KMS-11 (cell line): ENCODE data around the gene FMNL2.
"Not testable (repeated sequence)": the region's sequence is repeated elsewhere in the genome, so short reads cannot be mapped to it uniquely, and the experiment has no call there.

Experiments used
- H2AFZ ChIP-seq: fragments of 200-600 bp; sonication (generic); 2 replicates; pipeline ENCODE4 v1.6.1; 2016; ENCODE audit warnings: antibody characterized with exemption, mixed run types, low read depth
- H3K27ac ChIP-seq: fragments of 200-600 bp; sonication (generic); 2 replicates; pipeline ENCODE4 v1.6.1; 2016; ENCODE audit warnings: mild to moderate bottlenecking, mixed run types
- H3K27me3 ChIP-seq: fragments of 200-600 bp; sonication (generic); 2 replicates; pipeline ENCODE4 v1.6.1; 2017; ENCODE audit warnings: mild to moderate bottlenecking, low read depth, mixed run types, moderate library complexity; ENCODE audit not compliant: insufficient read depth
- H3K36me3 ChIP-seq: fragments of 200-600 bp; sonication (generic); 2 replicates; pipeline ENCODE4 v1.6.1; 2017; ENCODE audit warnings: mild to moderate bottlenecking, mixed run types; ENCODE audit not compliant: insufficient read depth
- H3K4me1 ChIP-seq: fragments of 200-600 bp; sonication (generic); 2 replicates; pipeline ENCODE4 v1.6.1; 2016; ENCODE audit warnings: mild to moderate bottlenecking, low read depth, mixed run types; ENCODE audit not compliant: poor library complexity, severe bottlenecking
- H3K4me2 ChIP-seq: fragments of 200-600 bp; sonication (generic); 2 replicates; pipeline ENCODE4 v1.7.0; 2016; ENCODE audit warnings: mild to moderate bottlenecking, mixed run types
- H3K4me3 ChIP-seq: fragments of 200-600 bp; sonication (generic); IDR thresholded peaks from 2 replicates; pipeline ENCODE4 v1.6.1; 2017; ENCODE audit warnings: low read depth, low read length, mixed read lengths; ENCODE audit not compliant: insufficient read depth
- H3K79me2 ChIP-seq: fragments of 200-600 bp; sonication (generic); 2 replicates; pipeline ENCODE4 v1.6.1; 2016; ENCODE audit warnings: low read depth, mixed run types; ENCODE audit not compliant: insufficient read depth
- H3K9ac ChIP-seq: fragments of 200-600 bp; sonication (generic); 2 replicates; pipeline ENCODE4 v1.6.1; 2016; ENCODE audit warnings: mild to moderate bottlenecking, mixed run types
- H4K20me1 ChIP-seq: fragments of 200-600 bp; sonication (generic); 2 replicates; pipeline ENCODE4 v1.6.1; 2016; ENCODE audit warnings: mild to moderate bottlenecking, mixed run types; ENCODE audit not compliant: insufficient read depth
- TF ChIP-seq, protein P1 (sequence below): fragments of 200-600 bp; sonication (generic); conservative IDR thresholded peaks from 2 replicates; pipeline ENCODE4 v1.6.1; 2017; ENCODE audit warnings: low read depth, mild to moderate bottlenecking, antibody characterized with exemption, low read length, moderate library complexity, mixed read lengths

Gene FMNL2

DNA sequence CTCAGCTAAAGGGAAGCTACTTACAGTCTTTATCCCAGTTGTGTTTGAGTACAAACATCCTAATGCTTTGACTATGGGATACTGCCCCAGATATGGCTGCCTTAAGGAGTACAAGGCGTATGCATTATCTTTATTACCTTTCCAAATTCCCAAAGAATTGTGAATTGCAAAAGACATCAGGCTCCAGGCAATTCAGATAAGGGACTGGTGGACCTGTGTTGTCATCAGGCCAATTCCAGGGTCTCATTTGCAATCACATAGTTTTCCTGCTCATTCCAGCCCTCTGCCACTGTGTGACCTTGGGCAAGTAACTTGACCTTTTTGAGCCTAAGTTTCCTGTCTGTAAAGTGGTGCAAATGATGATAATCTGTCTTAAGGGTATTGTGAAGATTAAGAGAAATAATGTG, 137.5 kb downstream of the FMNL2 start:
- no peaks in the 10 kb centered on the region for H3K4me1 ChIP-seq
- no peaks in the 10 kb centered on the region for H3K36me3 ChIP-seq
- no peaks in the 10 kb centered on the region for H3K79me2 ChIP-seq
- no peak overlapping the region for H3K4me3 ChIP-seq
- no peaks in the 10 kb centered on the region for H4K20me1 ChIP-seq
- H3K9ac ChIP-seq = no peak overlapping the region
- H3K4me2 ChIP-seq = no peak overlapping the region
- TF ChIP-seq, protein P1, sequence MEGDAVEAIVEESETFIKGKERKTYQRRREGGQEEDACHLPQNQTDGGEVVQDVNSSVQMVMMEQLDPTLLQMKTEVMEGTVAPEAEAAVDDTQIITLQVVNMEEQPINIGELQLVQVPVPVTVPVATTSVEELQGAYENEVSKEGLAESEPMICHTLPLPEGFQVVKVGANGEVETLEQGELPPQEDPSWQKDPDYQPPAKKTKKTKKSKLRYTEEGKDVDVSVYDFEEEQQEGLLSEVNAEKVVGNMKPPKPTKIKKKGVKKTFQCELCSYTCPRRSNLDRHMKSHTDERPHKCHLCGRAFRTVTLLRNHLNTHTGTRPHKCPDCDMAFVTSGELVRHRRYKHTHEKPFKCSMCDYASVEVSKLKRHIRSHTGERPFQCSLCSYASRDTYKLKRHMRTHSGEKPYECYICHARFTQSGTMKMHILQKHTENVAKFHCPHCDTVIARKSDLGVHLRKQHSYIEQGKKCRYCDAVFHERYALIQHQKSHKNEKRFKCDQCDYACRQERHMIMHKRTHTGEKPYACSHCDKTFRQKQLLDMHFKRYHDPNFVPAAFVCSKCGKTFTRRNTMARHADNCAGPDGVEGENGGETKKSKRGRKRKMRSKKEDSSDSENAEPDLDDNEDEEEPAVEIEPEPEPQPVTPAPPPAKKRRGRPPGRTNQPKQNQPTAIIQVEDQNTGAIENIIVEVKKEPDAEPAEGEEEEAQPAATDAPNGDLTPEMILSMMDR = no peak
- H3K27ac ChIP-seq = no peak overlapping the region
- no peaks in the 10 kb centered on the region for H3K27me3 ChIP-seq
- H2AFZ ChIP-seq = no peak overlapping the region

DNA sequence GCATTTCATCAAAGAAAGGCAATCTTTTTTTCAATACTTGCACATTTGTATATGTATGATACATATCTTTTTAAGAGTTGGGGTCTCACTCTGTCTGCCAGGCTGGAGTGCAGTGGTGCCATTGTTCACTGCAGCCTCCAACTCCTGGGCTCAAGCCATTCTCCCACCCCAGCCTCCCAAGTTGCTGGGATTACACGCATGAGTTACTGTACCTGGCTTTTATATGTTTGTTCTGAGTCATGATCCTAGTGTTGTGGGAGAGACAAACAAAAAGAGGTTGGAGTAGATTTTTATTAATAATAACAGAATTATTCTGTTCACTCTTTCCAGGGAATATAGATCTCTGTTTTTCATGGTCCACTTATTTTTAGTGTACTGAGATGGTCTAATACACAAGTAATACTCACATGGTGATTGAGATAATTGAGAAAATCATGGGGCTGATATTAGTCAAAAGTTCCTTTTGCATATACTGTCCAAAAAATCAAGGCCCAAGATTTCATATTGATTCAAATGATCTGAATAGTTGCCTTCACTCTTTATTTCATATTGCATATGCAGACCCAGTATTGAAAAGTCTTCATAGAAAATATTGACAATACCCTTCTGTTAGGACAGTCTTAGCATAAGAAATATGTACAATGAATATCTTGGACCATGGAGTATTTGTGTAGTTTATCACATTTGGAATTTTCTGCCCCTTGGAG, 138.3 kb downstream of the FMNL2 start:
- Histone ChIP-seq H4K20me1 (no peaks in the 10 kb centered on the region), H2AFZ (no peak overlapping the region), H3K27me3 (no peaks in the 10 kb centered on the region), H3K9ac (no peak overlapping the region), H3K36me3 (no peaks in the 10 kb centered on the region), H3K4me3 (no peak overlapping the region), H3K27ac (no peak overlapping the region), H3K4me1 (no peaks in the 10 kb centered on the region), H3K4me2 (no peak overlapping the region), H3K79me2 (no peaks in the 10 kb centered on the region)
- TF ChIP-seq, protein P1 = no peak

DNA sequence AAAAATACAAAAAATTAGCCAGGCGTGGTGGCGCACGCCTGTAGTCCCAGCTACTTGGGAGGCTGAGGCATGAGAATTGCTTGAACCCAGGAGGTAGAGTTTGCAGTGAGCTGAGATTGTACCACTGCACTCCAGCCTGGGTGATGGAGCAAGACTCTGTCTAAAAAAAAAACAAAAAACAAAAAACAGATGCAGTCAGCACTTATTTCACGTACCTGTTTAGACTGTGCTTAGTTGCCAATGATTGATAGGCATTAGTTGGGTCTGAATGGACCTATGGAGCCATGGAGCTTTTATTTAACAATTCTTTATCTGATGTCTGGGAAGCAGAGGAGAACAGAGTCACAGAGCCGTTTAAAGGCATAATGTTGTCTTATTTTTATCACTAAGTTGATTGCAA, 139.5 kb downstream of the FMNL2 start:
- H4K20me1 ChIP-seq, H2AFZ ChIP-seq, H3K36me3 ChIP-seq, H3K4me2 ChIP-seq, H3K79me2 ChIP-seq, H3K9ac ChIP-seq, H3K4me3 ChIP-seq, H3K27me3 ChIP-seq, H3K4me1 ChIP-seq, H3K27ac ChIP-seq: not testable (repeated sequence)

DNA sequence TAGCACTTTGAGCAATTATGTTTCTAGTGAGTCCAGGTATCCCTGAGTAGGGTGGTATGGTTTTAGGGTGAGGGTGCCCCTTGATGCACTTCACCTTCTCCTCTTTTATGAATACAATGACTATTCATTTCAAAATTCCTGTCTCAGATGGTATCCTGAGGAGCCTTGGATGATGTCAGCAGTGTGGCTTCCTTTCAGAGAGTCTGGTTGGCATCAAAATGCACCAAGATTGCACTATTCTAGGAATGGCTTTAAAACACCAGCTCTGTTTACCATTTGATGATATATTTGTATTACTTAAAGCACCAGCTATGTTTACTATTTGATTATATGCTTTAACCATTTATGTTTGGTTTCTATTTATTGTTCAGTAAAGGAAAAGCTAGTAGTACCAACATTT, 141.0 kb downstream of the FMNL2 start:
- Histone ChIP-seq H3K4me3 (no peak overlapping the region), H4K20me1 (no peaks in the 10 kb centered on the region), H3K9ac (no peak overlapping the region), H3K4me1 (no peaks in the 10 kb centered on the region), H2AFZ (no peak overlapping the region), H3K27ac (no peak overlapping the region), H3K4me2 (no peak overlapping the region), H3K27me3 (no peaks in the 10 kb centered on the region), H3K79me2 (no peaks in the 10 kb centered on the region), H3K36me3 (no peaks in the 10 kb centered on the region)
- TF ChIP-seq, protein P1 = no peak

DNA sequence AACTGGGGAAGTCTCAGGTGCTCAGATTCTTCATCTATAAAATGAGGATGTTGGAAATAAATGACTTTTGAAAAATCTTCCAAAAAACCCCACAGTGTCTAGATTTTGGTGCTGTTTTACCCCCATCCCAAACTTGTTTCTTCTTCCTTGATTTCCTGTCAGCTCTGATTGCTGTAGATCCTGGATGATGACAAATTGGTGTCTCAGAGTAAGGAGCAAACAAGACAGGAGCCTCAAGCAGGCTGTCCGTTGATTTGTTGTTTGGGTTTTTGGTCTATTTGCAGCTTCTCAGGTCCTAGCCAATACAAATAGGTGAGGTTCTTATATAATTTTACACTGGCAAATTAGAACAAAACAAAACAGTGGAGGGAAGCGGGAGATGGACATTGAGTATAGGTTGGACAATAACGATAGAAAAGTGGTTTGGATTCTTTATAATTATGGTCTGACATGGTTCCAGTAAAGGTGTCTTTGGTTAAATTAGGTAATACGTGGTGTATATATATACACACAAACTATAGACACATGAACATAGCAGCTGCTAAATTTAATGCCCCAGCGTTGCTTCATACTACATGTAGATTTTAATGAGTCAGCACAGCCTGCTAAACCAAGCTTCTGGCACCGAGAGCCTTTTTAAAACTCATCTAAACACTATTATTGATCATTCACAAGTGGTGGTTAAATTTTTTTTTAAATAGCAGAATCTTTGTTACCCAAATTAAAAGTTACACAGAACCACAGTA, 142.5 kb downstream of the FMNL2 start:
- TF ChIP-seq, protein P1 = no peak
- no peaks in the 10 kb centered on the region for H3K27me3 ChIP-seq
- H3K9ac ChIP-seq = no peak overlapping the region
- no peak overlapping the region for H2AFZ ChIP-seq
- H3K27ac ChIP-seq = no peak overlapping the region
- no peak overlapping the region for H3K4me3 ChIP-seq
- no peaks in the 10 kb centered on the region for H3K79me2 ChIP-seq
- no peaks in the 10 kb centered on the region for H3K36me3 ChIP-seq
- no peaks in the 10 kb centered on the region for H4K20me1 ChIP-seq
- no peaks in the 10 kb centered on the region for H3K4me1 ChIP-seq
- H3K4me2 ChIP-seq = no peak overlapping the region
